ENCODE results near the gene PIH1D1.

DNA sequence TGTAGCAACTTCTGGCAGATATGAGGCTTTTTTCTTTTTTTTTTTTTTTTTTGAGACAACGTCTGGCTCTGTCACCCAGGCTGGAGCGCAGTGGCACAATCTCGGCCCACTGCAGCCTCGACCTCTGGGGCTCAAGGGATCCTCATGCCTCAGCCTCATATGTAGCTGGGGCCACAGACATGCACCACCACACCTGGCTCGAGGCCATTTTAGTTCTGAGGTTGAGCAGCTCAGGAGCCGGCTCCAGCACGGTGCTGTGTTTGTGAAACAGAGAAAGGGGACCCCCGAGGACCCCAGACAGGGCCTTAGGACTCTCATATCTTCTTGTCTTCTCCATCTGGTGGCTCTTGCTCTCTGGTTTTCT is 19.0 kb upstream of the PIH1D1 start:
- TF ChIP-seq, protein P1, sequence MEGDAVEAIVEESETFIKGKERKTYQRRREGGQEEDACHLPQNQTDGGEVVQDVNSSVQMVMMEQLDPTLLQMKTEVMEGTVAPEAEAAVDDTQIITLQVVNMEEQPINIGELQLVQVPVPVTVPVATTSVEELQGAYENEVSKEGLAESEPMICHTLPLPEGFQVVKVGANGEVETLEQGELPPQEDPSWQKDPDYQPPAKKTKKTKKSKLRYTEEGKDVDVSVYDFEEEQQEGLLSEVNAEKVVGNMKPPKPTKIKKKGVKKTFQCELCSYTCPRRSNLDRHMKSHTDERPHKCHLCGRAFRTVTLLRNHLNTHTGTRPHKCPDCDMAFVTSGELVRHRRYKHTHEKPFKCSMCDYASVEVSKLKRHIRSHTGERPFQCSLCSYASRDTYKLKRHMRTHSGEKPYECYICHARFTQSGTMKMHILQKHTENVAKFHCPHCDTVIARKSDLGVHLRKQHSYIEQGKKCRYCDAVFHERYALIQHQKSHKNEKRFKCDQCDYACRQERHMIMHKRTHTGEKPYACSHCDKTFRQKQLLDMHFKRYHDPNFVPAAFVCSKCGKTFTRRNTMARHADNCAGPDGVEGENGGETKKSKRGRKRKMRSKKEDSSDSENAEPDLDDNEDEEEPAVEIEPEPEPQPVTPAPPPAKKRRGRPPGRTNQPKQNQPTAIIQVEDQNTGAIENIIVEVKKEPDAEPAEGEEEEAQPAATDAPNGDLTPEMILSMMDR (conservative IDR thresholded peaks at IDR 0.05; ENCODE audit: low read length), result no peak
- TF ChIP-seq EZH2phosphoT487 (IDR thresholded peaks at IDR 0.05; ENCODE audit: borderline replicate concordance), result no peak

Data from Loucy (cell line).